GM23338 (cell line): ENCODE results near the gene CCN5.

Source experiments
- CREB1 ChIP-seq: fragments of 250-450 bp; sonication (Bioruptor Pico); IDR thresholded peaks from 2 replicates; pipeline ENCODE4 v1.5.0; 2020; ENCODE audit warnings: low read depth, mild to moderate bottlenecking, moderate library complexity
- EZH2 ChIP-seq: fragments of 200-600 bp; sonication (generic); IDR thresholded peaks from one replicate; pipeline ENCODE4 v1.8.0; 2017; ENCODE audit warnings: antibody characterized with exemption, mild to moderate bottlenecking, low read depth; ENCODE audit not compliant: unreplicated experiment
- EZH2phosphoT487 ChIP-seq: fragments of 200-600 bp; sonication (generic); IDR thresholded peaks from one replicate; pipeline ENCODE4 v1.8.1; 2018; ENCODE audit warnings: antibody characterized with exemption; ENCODE audit not compliant: unreplicated experiment
- JUNB ChIP-seq: IDR thresholded peaks from one replicate; pipeline ENCODE4 v1.6.1; 2016; ENCODE audit warnings: antibody characterized with exemption; ENCODE audit not compliant: unreplicated experiment
- NANOG ChIP-seq: IDR thresholded peaks from 2 replicates; pipeline ENCODE4 v1.6.1; 2016; ENCODE audit warnings: antibody characterized with exemption, borderline replicate concordance
- POLR2AphosphoS5 ChIP-seq: IDR thresholded peaks from 2 replicates; pipeline ENCODE4 v1.6.1; 2016; ENCODE audit warnings: antibody characterized with exemption, low read depth
- ZNF114 ChIP-seq: fragments of 250-450 bp; sonication (Bioruptor Pico); IDR thresholded peaks from 2 replicates; pipeline ENCODE4 v1.5.0; 2020; ENCODE audit warnings: mild to moderate bottlenecking, moderate library complexity
- TF ChIP-seq, protein P1 (sequence below), 2 experiments: fragments of 200-600 bp in 1 of 2; sonication (generic) in 1 of 2; conservative IDR thresholded peaks; 2 replicates each; pipeline versions ENCODE4 v1.5.1 to v1.6.1; 2016 to 2017; ENCODE audit warnings: antibody characterized with exemption in 2 of 2, low read depth in 2 of 2, mild to moderate bottlenecking in 2 of 2, moderate library complexity in 1 of 2
- TF ChIP-seq, protein P2 (sequence below): IDR thresholded peaks from one replicate; pipeline ENCODE4 v1.6.1; 2018; ENCODE audit warnings: antibody characterized with exemption; ENCODE audit not compliant: unreplicated experiment
- TF ChIP-seq, protein P3 (sequence below): IDR thresholded peaks from 2 replicates; pipeline ENCODE4 v1.6.1; 2016; ENCODE audit warnings: antibody characterized with exemption
- TF ChIP-seq, protein P4 (sequence below): fragments of 250-450 bp; sonication (Bioruptor Pico); IDR thresholded peaks from 2 replicates; pipeline ENCODE4 v1.5.0; 2020; ENCODE audit warnings: mild to moderate bottlenecking, moderate library complexity

DNA sequence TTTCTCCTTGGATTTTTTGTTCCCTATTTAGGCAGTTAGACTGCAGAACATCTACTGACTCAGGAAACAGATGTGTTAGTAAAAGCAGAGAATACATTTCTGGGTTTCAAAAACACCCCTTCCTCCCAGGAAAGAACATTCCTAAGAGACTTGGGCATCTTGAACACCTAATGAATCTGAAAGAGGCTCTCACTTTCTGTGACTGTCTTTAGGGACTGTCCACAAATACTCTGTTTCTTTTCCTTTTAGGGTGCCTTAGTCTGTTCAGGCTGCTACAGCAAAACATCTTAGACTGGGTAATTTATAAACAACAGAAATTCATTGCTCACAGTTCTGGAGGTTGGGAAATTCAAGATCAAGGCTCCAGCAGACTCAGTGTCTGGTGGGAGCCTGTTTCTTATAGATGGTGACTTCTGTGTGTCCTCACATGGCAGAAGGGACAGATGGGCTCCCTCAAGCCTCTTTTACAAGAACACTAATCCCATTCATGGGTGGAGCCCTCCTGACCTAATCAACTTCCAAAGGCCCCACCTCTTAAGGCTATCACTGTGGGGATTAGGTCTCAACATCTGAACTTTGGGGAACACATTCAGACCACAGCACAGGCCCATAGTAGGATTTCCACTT is 19.4 kb upstream of the CCN5 start:
- TF ChIP-seq EZH2phosphoT487 (no peak), CREB1 (no peak), EZH2 (no peak), POLR2AphosphoS5 (no peak), ZNF114 (CRISPR knock-in tag) (no peak), JUNB (peak; percentile 80), NANOG (no peak)
- TF ChIP-seq, protein P1, sequence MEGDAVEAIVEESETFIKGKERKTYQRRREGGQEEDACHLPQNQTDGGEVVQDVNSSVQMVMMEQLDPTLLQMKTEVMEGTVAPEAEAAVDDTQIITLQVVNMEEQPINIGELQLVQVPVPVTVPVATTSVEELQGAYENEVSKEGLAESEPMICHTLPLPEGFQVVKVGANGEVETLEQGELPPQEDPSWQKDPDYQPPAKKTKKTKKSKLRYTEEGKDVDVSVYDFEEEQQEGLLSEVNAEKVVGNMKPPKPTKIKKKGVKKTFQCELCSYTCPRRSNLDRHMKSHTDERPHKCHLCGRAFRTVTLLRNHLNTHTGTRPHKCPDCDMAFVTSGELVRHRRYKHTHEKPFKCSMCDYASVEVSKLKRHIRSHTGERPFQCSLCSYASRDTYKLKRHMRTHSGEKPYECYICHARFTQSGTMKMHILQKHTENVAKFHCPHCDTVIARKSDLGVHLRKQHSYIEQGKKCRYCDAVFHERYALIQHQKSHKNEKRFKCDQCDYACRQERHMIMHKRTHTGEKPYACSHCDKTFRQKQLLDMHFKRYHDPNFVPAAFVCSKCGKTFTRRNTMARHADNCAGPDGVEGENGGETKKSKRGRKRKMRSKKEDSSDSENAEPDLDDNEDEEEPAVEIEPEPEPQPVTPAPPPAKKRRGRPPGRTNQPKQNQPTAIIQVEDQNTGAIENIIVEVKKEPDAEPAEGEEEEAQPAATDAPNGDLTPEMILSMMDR (conservative IDR thresholded peaks at IDR 0.05; ENCODE audit: low read depth in 2 of 2) = no peak
- TF ChIP-seq, protein P2, sequence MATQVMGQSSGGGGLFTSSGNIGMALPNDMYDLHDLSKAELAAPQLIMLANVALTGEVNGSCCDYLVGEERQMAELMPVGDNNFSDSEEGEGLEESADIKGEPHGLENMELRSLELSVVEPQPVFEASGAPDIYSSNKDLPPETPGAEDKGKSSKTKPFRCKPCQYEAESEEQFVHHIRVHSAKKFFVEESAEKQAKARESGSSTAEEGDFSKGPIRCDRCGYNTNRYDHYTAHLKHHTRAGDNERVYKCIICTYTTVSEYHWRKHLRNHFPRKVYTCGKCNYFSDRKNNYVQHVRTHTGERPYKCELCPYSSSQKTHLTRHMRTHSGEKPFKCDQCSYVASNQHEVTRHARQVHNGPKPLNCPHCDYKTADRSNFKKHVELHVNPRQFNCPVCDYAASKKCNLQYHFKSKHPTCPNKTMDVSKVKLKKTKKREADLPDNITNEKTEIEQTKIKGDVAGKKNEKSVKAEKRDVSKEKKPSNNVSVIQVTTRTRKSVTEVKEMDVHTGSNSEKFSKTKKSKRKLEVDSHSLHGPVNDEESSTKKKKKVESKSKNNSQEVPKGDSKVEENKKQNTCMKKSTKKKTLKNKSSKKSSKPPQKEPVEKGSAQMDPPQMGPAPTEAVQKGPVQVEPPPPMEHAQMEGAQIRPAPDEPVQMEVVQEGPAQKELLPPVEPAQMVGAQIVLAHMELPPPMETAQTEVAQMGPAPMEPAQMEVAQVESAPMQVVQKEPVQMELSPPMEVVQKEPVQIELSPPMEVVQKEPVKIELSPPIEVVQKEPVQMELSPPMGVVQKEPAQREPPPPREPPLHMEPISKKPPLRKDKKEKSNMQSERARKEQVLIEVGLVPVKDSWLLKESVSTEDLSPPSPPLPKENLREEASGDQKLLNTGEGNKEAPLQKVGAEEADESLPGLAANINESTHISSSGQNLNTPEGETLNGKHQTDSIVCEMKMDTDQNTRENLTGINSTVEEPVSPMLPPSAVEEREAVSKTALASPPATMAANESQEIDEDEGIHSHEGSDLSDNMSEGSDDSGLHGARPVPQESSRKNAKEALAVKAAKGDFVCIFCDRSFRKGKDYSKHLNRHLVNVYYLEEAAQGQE = no peak
- TF ChIP-seq, protein P3, sequence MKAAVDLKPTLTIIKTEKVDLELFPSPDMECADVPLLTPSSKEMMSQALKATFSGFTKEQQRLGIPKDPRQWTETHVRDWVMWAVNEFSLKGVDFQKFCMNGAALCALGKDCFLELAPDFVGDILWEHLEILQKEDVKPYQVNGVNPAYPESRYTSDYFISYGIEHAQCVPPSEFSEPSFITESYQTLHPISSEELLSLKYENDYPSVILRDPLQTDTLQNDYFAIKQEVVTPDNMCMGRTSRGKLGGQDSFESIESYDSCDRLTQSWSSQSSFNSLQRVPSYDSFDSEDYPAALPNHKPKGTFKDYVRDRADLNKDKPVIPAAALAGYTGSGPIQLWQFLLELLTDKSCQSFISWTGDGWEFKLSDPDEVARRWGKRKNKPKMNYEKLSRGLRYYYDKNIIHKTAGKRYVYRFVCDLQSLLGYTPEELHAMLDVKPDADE = no peak
- TF ChIP-seq, protein P4, sequence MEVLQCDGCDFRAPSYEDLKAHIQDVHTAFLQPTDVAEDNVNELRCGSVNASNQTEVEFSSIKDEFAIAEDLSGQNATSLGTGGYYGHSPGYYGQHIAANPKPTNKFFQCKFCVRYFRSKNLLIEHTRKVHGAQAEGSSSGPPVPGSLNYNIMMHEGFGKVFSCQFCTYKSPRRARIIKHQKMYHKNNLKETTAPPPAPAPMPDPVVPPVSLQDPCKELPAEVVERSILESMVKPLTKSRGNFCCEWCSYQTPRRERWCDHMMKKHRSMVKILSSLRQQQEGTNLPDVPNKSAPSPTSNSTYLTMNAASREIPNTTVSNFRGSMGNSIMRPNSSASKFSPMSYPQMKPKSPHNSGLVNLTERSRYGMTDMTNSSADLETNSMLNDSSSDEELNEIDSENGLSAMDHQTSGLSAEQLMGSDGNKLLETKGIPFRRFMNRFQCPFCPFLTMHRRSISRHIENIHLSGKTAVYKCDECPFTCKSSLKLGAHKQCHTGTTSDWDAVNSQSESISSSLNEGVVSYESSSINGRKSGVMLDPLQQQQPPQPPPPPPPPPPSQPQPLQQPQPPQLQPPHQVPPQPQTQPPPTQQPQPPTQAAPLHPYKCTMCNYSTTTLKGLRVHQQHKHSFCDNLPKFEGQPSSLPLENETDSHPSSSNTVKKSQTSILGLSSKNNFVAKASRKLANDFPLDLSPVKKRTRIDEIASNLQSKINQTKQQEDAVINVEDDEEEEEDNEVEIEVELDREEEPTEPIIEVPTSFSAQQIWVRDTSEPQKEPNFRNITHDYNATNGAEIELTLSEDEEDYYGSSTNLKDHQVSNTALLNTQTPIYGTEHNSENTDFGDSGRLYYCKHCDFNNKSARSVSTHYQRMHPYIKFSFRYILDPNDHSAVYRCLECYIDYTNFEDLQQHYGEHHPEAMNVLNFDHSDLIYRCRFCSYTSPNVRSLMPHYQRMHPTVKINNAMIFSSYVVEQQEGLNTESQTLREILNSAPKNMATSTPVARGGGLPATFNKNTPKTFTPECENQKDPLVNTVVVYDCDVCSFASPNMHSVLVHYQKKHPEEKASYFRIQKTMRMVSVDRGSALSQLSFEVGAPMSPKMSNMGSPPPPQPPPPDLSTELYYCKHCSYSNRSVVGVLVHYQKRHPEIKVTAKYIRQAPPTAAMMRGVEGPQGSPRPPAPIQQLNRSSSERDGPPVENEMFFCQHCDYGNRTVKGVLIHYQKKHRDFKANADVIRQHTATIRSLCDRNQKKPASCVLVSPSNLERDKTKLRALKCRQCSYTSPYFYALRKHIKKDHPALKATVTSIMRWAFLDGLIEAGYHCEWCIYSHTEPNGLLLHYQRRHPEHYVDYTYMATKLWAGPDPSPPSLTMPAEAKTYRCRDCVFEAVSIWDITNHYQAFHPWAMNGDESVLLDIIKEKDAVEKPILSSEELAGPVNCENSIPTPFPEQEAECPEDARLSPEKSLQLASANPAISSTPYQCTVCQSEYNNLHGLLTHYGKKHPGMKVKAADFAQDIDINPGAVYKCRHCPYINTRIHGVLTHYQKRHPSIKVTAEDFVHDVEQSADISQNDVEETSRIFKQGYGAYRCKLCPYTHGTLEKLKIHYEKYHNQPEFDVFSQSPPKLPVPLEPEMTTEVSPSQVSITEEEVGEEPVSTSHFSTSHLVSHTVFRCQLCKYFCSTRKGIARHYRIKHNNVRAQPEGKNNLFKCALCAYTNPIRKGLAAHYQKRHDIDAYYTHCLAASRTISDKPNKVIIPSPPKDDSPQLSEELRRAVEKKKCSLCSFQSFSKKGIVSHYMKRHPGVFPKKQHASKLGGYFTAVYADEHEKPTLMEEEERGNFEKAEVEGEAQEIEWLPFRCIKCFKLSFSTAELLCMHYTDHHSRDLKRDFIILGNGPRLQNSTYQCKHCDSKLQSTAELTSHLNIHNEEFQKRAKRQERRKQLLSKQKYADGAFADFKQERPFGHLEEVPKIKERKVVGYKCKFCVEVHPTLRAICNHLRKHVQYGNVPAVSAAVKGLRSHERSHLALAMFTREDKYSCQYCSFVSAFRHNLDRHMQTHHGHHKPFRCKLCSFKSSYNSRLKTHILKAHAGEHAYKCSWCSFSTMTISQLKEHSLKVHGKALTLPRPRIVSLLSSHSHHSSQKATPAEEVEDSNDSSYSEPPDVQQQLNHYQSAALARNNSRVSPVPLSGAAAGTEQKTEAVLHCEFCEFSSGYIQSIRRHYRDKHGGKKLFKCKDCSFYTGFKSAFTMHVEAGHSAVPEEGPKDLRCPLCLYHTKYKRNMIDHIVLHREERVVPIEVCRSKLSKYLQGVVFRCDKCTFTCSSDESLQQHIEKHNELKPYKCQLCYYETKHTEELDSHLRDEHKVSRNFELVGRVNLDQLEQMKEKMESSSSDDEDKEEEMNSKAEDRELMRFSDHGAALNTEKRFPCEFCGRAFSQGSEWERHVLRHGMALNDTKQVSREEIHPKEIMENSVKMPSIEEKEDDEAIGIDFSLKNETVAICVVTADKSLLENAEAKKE = no peak
